Heart left ventricle (tissue), 13 donors: ENCODE data around the gene ANXA6.

Experiments used
- POLR2A ChIP-seq, 2 donors: fragments of 450-650 bp; IDR thresholded peaks; one replicate each; pipeline ENCODE4 v1.6.1; 2017; ENCODE audit warnings: antibody characterized with exemption in 2 of 2, mild to moderate bottlenecking in 2 of 2, moderate library complexity in 2 of 2
- TF ChIP-seq, protein P1 (sequence below), 12 donors: fragments of 200-600 bp; sonication (generic) in 4 of 12; IDR thresholded peaks; one replicate each; pipeline versions ENCODE4 v1.5.0 to v1.8.0; 2018 to 2022; ENCODE audit warnings: antibody characterized with exemption in 12 of 12, mild to moderate bottlenecking in 5 of 12
- donor health status: ischemic (EF 13 %, LVEDD 7.1; RV severe dilation, severe dysfunction).
- donor health status: DM: no; HTN: yes; CAD: no.
- donor health status: DM: no; HTN: no; CAD: no.
- donor health status: ischemic (EF 25% LVEDD 6.9; RV normal size, moderate dysfunction).
- donor health status: ischemic (EF 25% LVEDD 5.7; RV mildly dilated, moderate dysfunction).
- donor health status: ischemic (EF 35%, LVEDD 5.7; RV mildly dilated, moderate dysfunction).
- donor health status: nonischemic (EF 11% LVEDD 7.7; RV severe dilation, severe dysfunction).
- donor health status: DM: yes; HTN: yes; CAD: no.
- donor health status: PGD.
- donor health status: ischemic (EF 29% LVEDD 5.4; RV normal size, mild dysfunction).
- donor health status: nonischemic (EF 23%, LVEDD 6.1; RV moderate dilation, normal function).

DNA sequence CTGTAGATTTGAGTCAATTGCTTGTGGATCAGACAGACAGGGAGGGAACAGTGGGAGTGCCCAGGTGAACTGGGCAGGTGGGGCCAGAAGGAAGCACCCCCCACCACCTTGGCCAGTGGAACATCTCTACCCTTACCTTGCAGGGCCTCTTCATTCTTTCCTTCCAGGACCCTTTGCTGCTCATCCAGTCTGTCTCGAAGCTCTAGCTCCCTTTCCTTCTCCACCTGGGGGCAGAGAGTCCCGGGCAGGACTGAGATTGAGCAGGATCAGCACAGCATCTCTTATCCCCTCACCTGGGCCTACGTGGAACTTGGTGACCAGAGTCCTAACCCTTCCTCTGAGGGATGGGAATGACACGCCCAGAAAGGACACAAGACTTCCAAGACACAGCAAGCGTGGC is 41.3 kb upstream of the ANXA6 start:
- TF ChIP-seq, protein P1, sequence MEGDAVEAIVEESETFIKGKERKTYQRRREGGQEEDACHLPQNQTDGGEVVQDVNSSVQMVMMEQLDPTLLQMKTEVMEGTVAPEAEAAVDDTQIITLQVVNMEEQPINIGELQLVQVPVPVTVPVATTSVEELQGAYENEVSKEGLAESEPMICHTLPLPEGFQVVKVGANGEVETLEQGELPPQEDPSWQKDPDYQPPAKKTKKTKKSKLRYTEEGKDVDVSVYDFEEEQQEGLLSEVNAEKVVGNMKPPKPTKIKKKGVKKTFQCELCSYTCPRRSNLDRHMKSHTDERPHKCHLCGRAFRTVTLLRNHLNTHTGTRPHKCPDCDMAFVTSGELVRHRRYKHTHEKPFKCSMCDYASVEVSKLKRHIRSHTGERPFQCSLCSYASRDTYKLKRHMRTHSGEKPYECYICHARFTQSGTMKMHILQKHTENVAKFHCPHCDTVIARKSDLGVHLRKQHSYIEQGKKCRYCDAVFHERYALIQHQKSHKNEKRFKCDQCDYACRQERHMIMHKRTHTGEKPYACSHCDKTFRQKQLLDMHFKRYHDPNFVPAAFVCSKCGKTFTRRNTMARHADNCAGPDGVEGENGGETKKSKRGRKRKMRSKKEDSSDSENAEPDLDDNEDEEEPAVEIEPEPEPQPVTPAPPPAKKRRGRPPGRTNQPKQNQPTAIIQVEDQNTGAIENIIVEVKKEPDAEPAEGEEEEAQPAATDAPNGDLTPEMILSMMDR (IDR thresholded peaks at IDR 0.05) = no peak
- no peak for TF ChIP-seq POLR2A (IDR thresholded peaks at IDR 0.05)
